Esophagus muscularis mucosa (tissue), 4 donors: Measurements from ENCODE around the gene SLC1A1.

ENCODE experiments used
- EP300 ChIP-seq: sonication (generic); formaldehyde crosslinking; IDR thresholded peaks from one replicate; pipeline ENCODE4 v1.6.1; 2017; ENCODE audit warnings: antibody characterized with exemption
- POLR2A ChIP-seq: fragments of 450-650 bp; IDR thresholded peaks from one replicate; pipeline ENCODE4 v1.6.1; 2017; ENCODE audit warnings: antibody characterized with exemption, moderate library complexity, mild to moderate bottlenecking, low read depth
- POLR2AphosphoS5 ChIP-seq, 2 donors: sonication (generic); formaldehyde crosslinking; IDR thresholded peaks; one replicate each; pipeline ENCODE4 v1.6.1; 2017; ENCODE audit warnings: antibody characterized with exemption in 2 of 2
- TF ChIP-seq, protein P1 (sequence below), 3 experiments: fragments of 200-600 bp in 2 of 3; fragments of 450-650 bp in 1 of 3; sonication (generic) in 2 of 3; IDR thresholded peaks; one replicate each; pipeline ENCODE4 v1.5.1; 2017 to 2019; ENCODE audit warnings: antibody characterized with exemption in 3 of 3, mild to moderate bottlenecking in 2 of 3, moderate library complexity in 1 of 3

DNA sequence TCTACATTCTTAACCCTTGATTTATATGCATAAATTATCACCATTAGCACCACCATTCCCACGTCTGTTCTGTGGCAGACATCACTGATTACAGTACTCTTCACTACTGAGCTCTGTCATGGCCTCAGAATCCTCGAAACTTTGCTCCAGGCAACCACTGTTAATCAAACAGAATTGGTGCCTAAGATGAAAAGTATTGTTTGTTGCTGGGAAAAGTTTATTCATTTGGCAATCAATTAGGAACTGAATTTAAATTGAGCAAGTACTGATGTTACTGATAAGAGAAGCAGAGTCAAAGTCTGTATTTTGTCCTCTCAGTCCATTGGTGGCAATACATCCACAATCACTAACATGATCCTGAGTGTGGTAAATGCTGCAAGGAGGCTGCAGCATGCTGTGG lies 12.8 kb downstream of the SLC1A1 start:
- TF ChIP-seq, protein P1, sequence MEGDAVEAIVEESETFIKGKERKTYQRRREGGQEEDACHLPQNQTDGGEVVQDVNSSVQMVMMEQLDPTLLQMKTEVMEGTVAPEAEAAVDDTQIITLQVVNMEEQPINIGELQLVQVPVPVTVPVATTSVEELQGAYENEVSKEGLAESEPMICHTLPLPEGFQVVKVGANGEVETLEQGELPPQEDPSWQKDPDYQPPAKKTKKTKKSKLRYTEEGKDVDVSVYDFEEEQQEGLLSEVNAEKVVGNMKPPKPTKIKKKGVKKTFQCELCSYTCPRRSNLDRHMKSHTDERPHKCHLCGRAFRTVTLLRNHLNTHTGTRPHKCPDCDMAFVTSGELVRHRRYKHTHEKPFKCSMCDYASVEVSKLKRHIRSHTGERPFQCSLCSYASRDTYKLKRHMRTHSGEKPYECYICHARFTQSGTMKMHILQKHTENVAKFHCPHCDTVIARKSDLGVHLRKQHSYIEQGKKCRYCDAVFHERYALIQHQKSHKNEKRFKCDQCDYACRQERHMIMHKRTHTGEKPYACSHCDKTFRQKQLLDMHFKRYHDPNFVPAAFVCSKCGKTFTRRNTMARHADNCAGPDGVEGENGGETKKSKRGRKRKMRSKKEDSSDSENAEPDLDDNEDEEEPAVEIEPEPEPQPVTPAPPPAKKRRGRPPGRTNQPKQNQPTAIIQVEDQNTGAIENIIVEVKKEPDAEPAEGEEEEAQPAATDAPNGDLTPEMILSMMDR (IDR thresholded peaks at IDR 0.05) = no peak
- TF ChIP-seq EP300 (no peak), POLR2A (no peak), POLR2AphosphoS5 (IDR thresholded peaks at IDR 0.05) (no peak)
